Ishikawa (cell line): ENCODE measurements around the gene PLEKHG7.

Experiments used
- CEBPB ChIP-seq: IDR thresholded peaks from 2 replicates; pipeline ENCODE4 v1.6.1; 2012
- CREB1 ChIP-seq: IDR thresholded peaks from 2 replicates; pipeline ENCODE4 v1.6.1; 2012; ENCODE audit warnings: low read depth
- EGR1 ChIP-seq: IDR thresholded peaks from 2 replicates; pipeline ENCODE4 v1.6.1; 2012
- EP300 ChIP-seq: IDR thresholded peaks from 2 replicates; pipeline ENCODE4 v1.6.1; 2012; ENCODE audit warnings: borderline replicate concordance
- FOXM1 ChIP-seq: IDR thresholded peaks from 2 replicates; pipeline ENCODE4 v1.6.1; 2012; ENCODE audit warnings: low read depth, borderline replicate concordance
- NFIC ChIP-seq: IDR thresholded peaks from 2 replicates; pipeline ENCODE4 v1.6.1; 2012
- RAD21 ChIP-seq: IDR thresholded peaks from 2 replicates; pipeline ENCODE4 v1.6.1; 2012; ENCODE audit warnings: low read depth
- TAF1 ChIP-seq: IDR thresholded peaks from 2 replicates; pipeline ENCODE4 v1.6.1; 2012; ENCODE audit warnings: low read depth, mild to moderate bottlenecking
- TCF12 ChIP-seq: IDR thresholded peaks from 2 replicates; pipeline ENCODE4 v1.6.1; 2012; ENCODE audit warnings: low read depth
- TEAD4 ChIP-seq: IDR thresholded peaks from 2 replicates; pipeline ENCODE4 v1.6.1; 2012
- YY1 ChIP-seq: IDR thresholded peaks from 2 replicates; pipeline ENCODE4 v1.6.1; 2012; ENCODE audit warnings: low read depth
- ZBTB7A ChIP-seq: IDR thresholded peaks from 2 replicates; pipeline ENCODE4 v1.6.1; 2012; ENCODE audit warnings: low read depth
- TF ChIP-seq, protein P1 (sequence below): IDR thresholded peaks from 2 replicates; pipeline ENCODE4 v1.6.1; 2012
- TF ChIP-seq, protein P2 (sequence below): IDR thresholded peaks from 2 replicates; pipeline ENCODE4 v1.6.1; 2012; ENCODE audit warnings: low read depth, mild to moderate bottlenecking
- TF ChIP-seq, protein P3 (sequence below): IDR thresholded peaks from 2 replicates; pipeline ENCODE4 v1.6.1; 2012

The PLEKHG7 gene

DNA sequence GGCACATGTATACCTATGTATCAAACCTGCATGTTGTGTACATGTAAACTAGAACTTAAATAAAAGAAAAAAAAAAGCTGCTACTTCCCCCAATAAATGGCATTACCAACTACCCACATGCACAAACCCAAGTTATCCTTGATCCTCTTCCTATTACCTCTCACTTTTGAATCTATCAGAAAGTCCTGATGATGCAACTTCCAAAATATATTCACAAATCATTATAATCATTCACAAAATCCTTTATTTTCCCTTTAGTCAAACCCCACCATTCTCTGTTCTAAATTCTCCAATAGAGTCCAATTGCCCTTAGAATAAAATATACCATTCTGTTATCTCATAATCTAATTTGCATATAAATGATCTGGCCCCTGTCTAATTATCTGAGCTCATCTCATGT, 92.0 kb downstream of the PLEKHG7 start:
- TF ChIP-seq FOXM1 (no peak), NFIC (no peak), TAF1 (no peak), EGR1 (no peak), RAD21 (no peak), CREB1 (no peak), TCF12 (no peak), YY1 (no peak), ZBTB7A (no peak), TEAD4 (no peak), CEBPB (no peak), EP300 (no peak)
- TF ChIP-seq, protein P1, sequence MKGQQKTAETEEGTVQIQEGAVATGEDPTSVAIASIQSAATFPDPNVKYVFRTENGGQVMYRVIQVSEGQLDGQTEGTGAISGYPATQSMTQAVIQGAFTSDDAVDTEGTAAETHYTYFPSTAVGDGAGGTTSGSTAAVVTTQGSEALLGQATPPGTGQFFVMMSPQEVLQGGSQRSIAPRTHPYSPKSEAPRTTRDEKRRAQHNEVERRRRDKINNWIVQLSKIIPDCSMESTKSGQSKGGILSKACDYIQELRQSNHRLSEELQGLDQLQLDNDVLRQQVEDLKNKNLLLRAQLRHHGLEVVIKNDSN, result no peak
- TF ChIP-seq, protein P2, sequence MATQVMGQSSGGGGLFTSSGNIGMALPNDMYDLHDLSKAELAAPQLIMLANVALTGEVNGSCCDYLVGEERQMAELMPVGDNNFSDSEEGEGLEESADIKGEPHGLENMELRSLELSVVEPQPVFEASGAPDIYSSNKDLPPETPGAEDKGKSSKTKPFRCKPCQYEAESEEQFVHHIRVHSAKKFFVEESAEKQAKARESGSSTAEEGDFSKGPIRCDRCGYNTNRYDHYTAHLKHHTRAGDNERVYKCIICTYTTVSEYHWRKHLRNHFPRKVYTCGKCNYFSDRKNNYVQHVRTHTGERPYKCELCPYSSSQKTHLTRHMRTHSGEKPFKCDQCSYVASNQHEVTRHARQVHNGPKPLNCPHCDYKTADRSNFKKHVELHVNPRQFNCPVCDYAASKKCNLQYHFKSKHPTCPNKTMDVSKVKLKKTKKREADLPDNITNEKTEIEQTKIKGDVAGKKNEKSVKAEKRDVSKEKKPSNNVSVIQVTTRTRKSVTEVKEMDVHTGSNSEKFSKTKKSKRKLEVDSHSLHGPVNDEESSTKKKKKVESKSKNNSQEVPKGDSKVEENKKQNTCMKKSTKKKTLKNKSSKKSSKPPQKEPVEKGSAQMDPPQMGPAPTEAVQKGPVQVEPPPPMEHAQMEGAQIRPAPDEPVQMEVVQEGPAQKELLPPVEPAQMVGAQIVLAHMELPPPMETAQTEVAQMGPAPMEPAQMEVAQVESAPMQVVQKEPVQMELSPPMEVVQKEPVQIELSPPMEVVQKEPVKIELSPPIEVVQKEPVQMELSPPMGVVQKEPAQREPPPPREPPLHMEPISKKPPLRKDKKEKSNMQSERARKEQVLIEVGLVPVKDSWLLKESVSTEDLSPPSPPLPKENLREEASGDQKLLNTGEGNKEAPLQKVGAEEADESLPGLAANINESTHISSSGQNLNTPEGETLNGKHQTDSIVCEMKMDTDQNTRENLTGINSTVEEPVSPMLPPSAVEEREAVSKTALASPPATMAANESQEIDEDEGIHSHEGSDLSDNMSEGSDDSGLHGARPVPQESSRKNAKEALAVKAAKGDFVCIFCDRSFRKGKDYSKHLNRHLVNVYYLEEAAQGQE, result no peak
- TF ChIP-seq, protein P3, sequence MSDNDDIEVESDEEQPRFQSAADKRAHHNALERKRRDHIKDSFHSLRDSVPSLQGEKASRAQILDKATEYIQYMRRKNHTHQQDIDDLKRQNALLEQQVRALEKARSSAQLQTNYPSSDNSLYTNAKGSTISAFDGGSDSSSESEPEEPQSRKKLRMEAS, result no peak

DNA sequence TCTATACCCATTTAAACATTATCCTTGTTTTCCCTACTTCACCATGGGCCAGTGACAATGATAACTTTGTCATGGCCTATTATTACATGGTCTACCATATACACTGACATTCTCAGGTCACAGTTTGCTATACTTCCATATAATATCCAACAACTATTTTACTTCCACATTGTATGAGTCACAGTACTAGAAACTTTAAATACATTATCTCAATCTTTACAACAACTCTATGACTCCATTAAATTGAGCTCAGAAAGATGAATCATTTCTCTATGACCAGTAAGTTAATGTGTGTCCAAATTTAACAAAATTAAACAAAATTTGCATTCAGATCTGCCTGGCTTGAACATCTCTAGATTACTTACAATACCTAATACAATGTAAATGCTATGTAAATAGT, 93.9 kb downstream of the PLEKHG7 start:
- no peak for TF ChIP-seq FOXM1
- TF ChIP-seq ZBTB7A, result no peak
- no peak for TF ChIP-seq RAD21
- no peak for TF ChIP-seq EGR1
- no peak for TF ChIP-seq EP300
- TF ChIP-seq CREB1, result no peak
- no peak for TF ChIP-seq YY1

DNA sequence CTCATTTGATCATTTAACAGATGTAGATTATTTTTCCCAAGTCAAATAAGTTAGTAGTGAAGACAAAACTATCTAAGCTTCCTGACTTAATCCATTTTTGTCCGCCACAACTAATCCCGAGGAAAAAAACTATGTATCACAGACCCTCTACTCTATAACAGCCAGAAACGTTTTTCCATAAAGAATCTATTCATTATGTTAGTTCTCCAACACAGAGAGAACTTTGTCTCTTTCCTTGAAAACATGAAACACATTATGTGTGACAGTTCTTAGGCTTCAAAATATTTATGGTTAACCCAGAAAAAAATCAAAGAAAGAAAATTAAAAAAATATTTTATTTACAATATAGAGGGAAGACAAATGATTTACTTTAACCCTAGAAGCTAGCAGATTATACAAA, 100.1 kb downstream of the PLEKHG7 start:
- TF ChIP-seq EP300 (no peak), FOXM1 (no peak), EGR1 (no peak), YY1 (no peak)

DNA sequence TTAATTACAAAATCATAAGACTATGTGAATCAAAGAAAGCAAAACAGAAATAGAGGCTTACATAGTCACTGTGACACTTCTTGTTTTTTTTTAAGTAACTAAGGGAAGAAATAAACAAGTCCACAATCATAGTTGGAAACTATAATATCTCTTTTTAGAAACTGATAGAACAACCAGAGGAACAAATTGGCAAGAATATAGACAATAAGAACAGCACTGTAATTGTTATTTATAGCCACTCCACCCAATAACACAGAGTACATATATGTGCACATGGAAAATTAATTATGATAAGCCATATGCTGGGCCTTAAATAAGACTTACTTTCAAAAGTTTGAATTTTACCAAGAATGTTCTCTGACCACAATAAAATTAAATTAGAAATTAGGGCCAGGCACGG, 101.1 kb downstream of the PLEKHG7 start:
- TF ChIP-seq TAF1, result no peak

DNA sequence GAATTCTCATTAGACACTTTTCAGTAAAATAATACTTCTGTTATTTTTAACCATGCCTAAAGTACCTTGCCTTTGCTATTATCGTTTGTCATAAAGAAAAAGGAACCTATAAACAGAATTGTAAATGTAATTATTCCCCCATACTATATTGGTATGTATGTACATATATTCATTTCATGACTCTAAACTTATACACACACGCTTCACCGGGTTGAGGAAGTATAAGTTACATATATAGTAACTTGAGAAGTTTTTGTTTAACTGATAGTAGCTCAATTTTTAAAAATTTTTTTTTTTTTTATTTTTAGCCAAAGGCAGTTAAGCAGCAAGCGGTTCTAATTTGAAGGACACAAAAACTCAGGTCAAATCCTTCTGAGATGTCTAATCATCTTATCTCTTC, 107.6 kb downstream of the PLEKHG7 start:
- TF ChIP-seq TCF12 (no peak), YY1 (no peak), RAD21 (no peak), TAF1 (no peak), CREB1 (no peak), CEBPB (no peak), ZBTB7A (no peak), NFIC (no peak), FOXM1 (no peak), EGR1 (no peak), TEAD4 (no peak), EP300 (no peak)
- TF ChIP-seq, protein P2, result no peak
- TF ChIP-seq, protein P1, result no peak
- TF ChIP-seq, protein P3, result no peak

DNA sequence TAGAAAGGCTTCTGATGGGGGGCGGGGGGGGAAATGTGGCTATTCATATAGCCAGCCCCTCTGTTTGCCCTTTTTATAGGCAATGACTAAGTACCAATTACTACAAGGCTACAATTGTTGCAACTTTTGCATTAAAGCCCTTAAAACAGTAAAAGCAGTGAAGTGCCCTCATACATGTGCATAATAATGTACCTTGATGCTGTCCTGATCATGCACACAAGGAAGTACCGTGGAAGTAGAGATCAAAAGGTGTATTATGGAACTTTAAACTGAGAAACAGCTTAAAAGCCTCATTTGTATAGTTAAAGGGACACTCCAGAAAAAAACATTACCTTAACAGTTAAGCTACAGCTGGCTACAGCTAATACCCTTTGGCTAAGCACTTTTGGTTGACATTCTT, 111.8 kb downstream of the PLEKHG7 start:
- TF ChIP-seq CEBPB (no peak), YY1 (no peak), FOXM1 (no peak), RAD21 (no peak), EGR1 (no peak), TEAD4 (no peak)
- TF ChIP-seq, protein P2, result no peak
